HPDE6-E6E7 (cell line): ENCODE measurements around the gene TBC1D9.

ENCODE experiments used
- DNase-seq: peaks from one replicate; pipeline ENCODE4 v3.0.0; 2011; ENCODE audit warnings: missing footprints; ENCODE audit errors: extremely low spot score

The TBC1D9 gene

DNA sequence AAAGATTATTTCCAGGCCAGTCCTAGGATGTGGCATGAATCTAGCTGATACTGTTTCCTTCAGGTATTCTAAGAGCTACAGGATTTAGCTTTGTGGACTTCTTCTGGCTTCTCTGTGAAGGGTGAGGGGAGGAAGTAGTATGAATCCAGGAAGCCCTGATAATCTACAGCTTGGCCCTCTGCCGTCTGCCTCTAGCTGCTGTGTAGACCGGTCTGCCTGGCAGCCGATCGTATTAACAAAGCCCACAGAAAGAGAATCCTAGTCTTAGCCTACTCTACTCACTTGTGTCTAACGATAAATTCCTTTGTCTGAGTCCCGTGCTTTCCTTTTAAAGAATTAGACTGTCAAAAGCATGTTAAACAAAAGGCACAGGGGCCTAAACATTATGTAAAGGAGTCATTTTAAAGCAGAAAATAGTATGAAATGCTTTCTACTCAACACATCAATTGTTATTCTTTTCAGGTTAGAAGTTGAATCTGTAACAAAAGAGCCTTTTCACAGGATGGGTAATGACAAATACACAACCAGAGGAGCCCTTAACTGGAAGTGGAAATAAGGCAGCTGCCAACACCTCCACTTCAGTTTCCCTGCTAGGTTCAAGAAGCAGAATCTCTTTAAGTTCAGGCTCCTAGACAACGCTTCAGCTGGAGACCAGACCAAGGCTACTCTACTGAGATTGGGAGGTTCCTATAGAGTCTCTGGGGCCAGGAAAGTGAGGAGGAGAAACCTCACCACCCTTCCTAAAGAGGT is 138.5 kb downstream of the TBC1D9 start:
- DNase-seq, result no peak

GRCh38 chr4:140615451-140615850 is 140.7 kb downstream of the TBC1D9 start:
- DNase-seq, result no peak

DNA sequence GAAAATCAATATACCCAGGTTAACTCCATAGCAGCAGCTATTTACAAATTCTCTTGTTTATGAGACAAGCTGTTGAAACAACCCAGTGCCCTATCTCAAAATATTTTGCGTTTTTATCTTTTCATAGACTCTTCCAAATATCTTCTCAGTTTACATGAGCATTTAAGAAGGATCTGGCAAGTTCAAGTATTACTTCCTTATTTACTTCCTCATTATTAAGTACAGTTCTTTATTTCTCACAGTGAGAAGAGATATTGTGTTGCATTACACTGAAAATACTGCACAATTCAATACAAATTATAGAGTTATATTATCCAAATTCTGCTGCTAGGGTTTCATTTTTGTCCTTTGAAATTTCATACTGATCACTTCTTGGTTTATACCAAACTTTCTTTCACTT is 143.8 kb downstream of the TBC1D9 start:
- DNase-seq, result no peak

GRCh38 chr4:140611854-140612253 is 144.3 kb downstream of the TBC1D9 start:
- DNase-seq, result no peak

GRCh38 chr4:140609548-140610425 is 146.4 kb downstream of the TBC1D9 start:
- DNase-seq, result peak; percentile 50

GRCh38 chr4:140607852-140608251 is 148.3 kb downstream of the TBC1D9 start:
- no peak for DNase-seq

GRCh38 chr4:140604544-140604943 is 151.6 kb downstream of the TBC1D9 start:
- DNase-seq, result no peak

- DNase-seq, result no peak
Observed at GRCh38 chr4:140603286-140603685, 152.9 kb downstream of the TBC1D9 start.

DNA sequence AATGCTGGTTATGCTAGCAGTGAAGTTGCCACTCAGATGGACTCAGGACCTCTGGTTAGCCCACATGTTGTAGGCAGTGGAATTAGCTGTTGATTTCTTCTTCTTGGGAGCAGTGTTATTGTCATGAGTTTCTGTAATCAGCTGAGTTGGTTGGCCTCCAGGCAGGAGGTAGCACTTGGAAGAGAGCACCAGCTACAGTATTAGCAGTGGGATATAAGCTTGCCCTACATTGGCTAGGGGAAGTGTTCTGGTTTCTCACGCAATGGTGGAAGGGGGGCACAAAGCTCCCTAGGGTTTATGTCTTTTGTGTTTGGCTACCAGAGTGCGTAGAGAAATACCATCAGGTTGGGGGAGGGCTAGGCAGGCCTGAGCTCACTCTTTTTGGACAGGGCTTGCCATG is 153.5 kb downstream of the TBC1D9 start:
- no peak for DNase-seq

- no peak for DNase-seq
Observed at GRCh38 chr4:140600408-140600807, 155.8 kb downstream of the TBC1D9 start.

- DNase-seq, result peak; percentile 58
Observed at GRCh38 chr4:140595065-140595464, 161.1 kb downstream of the TBC1D9 start.

DNA sequence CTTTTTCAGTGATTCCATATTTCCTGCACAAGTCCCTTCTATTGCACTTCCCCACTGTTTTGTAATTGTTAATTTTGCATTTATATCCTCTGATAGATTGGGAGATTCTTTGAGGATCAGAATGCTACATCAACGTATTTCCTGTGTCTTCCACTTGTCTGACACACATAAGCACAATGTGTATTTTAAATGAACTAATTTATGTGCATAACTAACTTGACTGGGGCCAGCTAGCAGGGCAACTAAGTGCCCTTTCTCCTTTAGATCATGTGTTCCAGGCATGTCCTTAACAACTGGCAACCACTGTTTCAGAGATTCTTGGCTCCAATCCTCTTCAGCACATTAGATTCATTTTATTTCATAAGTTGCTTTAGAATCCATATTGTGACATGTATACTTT is 171.7 kb downstream of the TBC1D9 start:
- DNase-seq, result no peak

DNA sequence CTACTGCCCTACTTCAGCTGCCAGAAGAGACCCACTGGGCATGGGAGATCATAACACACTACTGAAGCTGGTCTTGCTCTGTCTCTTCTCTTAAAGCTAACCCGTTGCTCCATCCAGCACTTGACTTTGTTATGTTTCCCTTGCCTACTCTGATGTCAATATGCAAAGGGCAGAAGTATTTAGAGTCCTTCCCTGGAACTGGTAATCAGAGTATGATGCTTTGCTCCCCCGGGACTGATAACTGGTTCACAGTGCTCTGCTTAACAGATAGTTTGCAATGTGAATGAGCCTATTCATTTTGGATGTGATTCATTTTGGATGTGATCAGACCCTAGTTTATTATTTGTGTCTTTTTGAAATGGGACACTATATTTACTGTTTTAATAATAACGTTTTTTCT is 175.1 kb downstream of the TBC1D9 start:
- DNase-seq, result no peak

DNA sequence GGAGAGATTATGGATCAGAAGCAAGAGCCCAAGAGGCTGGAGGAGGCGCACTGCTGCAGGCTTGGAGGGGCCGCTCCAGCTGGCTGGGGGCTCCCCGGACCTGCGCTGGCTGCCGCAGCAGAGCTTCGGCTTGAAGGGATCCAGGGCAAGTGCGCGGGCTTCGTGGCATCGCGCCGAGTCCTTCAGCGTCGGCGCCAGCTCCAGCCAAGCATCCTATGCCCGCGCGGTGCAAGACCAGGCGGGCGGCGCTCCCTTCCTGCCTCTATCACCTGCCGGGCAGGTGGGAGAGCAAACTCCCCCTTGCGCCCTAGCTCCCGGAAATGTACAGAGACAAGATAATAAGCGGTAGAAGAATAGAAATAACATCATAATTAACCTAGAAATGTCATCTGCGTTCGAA is 176.9 kb downstream of the TBC1D9 start:
- DNase-seq, result no peak

- no peak for DNase-seq
Observed at GRCh38 chr4:140575489-140575888, 180.7 kb downstream of the TBC1D9 start.

- DNase-seq, result no peak
Observed at GRCh38 chr4:140571620-140572019, 184.6 kb downstream of the TBC1D9 start.
